HFF-Myc (cell line): ENCODE data around the gene HERC3.

Source experiments
- DNase-seq: peaks from one replicate; pipeline ENCODE4 v3.0.0-alpha.2; 2011; ENCODE audit warnings: low read depth; ENCODE audit errors: extremely low read depth
- H3K4me3 ChIP-seq: replicated peaks from 2 replicates; pipeline ENCODE4 v1.5.1; 2011; ENCODE audit warnings: low read depth, mild to moderate bottlenecking, control low read depth, low read length
- TF ChIP-seq, protein P1 (sequence below): IDR thresholded peaks from 2 replicates; pipeline ENCODE4 v1.5.1; 2012; ENCODE audit warnings: mild to moderate bottlenecking, low read depth, low read length, control low read depth; ENCODE audit errors: missing control alignments

Gene HERC3

DNA sequence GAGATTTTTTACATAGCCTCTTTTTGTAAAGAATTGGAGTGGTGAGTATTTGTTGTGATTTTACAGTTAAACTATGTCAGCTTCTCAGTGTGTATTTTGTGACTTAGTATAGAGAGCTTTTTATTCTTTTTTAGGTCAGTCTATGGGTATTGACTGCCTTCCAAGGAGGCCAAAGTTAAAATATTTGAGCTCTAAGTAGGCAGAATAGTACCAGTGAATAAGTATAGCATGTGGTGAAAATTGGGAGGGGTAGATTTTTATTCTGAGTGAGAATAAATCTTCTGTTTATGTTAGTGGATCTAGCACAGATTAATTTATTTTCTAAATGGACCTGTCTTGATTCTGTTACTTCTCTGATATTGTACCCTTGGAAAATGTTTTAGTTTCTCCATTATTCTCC lies 37.5 kb downstream of the HERC3 start:
- TF ChIP-seq, protein P1, sequence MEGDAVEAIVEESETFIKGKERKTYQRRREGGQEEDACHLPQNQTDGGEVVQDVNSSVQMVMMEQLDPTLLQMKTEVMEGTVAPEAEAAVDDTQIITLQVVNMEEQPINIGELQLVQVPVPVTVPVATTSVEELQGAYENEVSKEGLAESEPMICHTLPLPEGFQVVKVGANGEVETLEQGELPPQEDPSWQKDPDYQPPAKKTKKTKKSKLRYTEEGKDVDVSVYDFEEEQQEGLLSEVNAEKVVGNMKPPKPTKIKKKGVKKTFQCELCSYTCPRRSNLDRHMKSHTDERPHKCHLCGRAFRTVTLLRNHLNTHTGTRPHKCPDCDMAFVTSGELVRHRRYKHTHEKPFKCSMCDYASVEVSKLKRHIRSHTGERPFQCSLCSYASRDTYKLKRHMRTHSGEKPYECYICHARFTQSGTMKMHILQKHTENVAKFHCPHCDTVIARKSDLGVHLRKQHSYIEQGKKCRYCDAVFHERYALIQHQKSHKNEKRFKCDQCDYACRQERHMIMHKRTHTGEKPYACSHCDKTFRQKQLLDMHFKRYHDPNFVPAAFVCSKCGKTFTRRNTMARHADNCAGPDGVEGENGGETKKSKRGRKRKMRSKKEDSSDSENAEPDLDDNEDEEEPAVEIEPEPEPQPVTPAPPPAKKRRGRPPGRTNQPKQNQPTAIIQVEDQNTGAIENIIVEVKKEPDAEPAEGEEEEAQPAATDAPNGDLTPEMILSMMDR = no peak
- H3K4me3 ChIP-seq = no peak overlapping the region
- DNase-seq = no peak

DNA sequence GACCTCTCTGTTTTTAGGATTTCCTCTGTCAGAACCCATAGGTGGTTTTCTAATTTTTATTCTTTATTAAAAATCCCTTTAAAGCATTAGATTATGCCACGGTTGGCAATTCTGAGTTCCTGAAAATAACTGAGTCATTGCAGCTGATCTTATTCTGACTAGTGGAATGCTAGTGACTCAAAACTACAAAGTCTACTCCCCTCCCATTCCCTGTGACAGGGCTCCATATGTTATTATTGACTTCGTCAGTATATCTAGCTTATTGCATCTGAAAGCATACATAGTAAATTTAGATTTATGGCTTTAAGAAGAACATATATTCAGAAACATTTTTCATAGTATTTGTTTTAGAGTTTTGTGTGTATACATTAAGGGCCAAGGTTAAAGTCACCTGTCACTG lies 38.5 kb downstream of the HERC3 start:
- no peak for DNase-seq
- H3K4me3 ChIP-seq = no peak overlapping the region
- TF ChIP-seq, protein P1 = no peak

DNA sequence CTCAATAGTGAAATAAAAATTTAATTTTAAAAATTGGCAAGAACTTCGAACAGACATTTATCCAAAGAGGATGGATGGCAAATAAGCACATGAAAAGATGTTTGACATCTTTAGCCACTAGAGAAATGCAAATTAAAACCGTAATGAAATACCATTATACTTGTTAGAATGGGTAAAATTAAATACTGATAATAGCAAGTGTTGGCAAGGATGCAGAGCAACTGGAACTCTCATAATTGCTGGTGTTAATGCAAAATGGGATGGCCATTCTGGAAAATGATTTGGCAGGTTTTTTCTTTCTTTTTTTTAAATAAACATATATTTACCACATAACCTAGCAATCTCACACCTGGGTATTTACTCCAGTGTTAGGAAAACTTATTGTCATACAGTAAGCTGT lies 51.7 kb downstream of the HERC3 start:
- TF ChIP-seq, protein P1 = no peak
- no peak overlapping the region for H3K4me3 ChIP-seq

DNA sequence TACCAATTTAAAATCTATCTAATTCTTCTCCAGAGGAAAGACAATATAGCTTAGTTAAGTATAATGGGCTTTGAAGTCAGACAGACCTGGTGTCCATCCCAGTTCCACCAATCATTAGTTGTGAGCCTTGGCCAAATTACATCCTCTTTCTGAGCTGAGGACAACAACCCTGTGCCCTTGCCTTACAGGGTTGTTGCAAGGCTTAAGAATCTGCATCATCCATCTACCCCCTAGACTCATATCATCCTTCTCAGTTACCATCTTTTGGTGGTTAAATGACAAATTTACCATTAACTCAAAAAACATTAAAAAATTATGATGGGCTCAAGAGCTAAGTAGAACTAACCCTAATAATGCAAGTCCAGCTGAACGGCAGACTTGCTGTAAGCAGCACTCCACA lies 53.7 kb downstream of the HERC3 start:
- DNase-seq = no peak
- H3K4me3 ChIP-seq = no peak overlapping the region
- TF ChIP-seq, protein P1 = no peak

More for the DNA sequence above, 51.7 kb downstream of the HERC3 start:
- DNase-seq = no peak

DNA sequence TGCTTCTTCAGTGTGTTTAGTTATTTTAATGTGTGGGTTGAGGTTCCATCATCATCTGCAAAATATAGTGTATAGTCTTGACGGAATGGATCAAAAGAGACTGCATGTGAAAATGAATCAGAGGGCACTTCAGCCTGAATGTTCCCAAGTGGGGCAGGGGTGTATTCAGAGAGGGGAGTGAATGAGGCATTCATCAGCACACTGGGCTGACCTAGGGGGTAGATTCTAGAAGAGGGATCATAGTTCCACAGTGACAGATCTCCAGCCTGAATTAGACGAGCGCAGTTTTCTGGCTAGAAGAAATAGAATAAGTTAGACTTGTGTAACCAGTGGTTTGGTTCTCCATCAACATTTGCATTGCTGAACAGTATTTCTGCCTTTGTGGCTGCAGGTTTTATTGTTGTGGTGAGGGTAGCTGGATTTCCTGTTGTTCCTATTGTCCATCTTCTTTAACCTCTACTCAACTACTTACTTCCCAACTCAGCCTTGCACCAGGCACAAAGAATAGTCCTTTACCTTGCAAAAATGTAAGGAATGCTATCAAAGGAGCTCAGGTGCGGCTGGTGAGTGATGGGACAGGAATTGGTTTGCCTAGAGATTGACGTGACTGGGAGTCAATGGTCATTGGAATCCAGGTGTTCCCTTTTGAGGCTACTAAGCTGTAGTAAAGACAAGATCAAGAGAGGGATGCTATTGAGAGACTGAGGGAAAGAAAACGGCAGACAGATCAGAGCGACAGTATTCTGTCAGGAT lies 54.4 kb downstream of the HERC3 start:
- DNase-seq = no peak
- H3K4me3 ChIP-seq = no peak overlapping the region

DNA sequence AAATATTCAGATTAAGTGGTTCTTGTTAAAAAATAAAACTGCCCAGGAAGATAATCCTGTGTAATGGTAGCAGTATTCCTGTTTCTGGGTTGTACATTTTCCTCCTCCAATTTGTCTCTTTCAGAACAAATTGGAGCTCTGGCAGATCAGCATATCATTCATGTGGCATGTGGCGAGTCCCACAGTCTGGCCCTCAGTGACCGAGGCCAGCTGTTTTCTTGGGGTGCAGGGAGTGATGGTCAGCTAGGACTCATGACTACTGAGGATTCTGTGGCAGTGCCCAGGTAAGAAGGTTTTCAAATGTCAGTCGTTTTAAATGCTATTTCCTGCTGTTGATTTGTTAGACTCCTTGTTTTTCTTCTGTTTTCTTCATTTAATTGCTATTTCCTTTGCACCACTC lies 57.4 kb downstream of the HERC3 start:
- H3K4me3 ChIP-seq = no peak overlapping the region
- TF ChIP-seq, protein P1 = no peak
- DNase-seq = no peak

More for the DNA sequence above, 54.4 kb downstream of the HERC3 start:
- TF ChIP-seq, protein P1 = no peak

DNA sequence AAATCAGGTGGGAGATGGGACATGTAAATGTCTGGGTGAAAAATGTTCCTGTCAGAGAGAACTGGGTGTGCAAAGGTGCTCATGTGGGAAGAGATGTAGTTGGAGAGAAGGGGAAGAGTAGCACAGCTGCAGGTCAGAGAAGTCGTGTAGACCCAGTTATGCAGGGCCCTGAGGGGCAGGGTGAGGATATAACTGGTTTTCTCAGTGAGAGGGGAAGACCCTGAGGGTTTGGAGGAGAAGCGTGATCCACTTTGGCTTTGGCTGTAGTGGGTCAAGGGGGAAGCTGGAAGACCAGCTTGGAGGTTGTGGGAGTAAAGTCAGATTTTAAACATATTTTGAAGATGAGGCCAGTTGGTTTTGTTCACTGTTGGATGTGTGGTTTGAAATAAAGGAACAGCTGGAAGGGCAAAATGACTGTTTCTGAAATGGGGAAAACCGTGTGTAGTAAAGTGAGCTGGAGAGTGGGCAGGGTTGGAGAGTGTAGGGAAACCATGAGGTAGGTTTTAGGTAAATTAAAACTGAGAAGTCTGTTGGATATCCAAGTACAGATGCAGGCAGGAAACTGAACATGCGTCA lies 61.2 kb downstream of the HERC3 start:
- TF ChIP-seq, protein P1 = no peak
- DNase-seq = no peak
- H3K4me3 ChIP-seq = no peak overlapping the region
